HG03066 (cell line): Measurements from ENCODE around the gene ACSBG1.

ENCODE experiments used
- ATAC-seq: cut with Tn5 transposase; IDR thresholded peaks from one replicate; pipeline ENCODE4 v1.9.1; 2021; ENCODE audit warnings: low read depth; ENCODE audit not compliant: unreplicated experiment

Gene ACSBG1

DNA sequence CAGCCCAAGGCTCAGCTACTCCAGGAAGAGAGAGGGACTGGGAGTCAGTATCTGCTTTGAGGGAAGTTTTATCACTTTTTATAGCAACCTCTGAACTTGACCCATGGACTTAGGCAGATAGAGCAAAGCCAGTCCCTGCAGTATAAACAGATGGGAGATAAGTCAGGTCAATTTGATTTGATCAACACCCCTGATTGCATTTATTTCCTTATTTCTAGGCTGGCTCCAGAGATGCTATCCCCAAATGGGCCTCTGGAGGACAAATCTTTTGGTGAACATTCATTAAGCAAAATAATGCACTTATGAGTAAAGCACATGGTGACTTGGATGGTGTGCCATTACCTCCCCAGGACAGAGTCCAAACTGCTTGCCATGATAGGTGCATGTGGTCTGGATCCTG lies 94.1 kb downstream of the ACSBG1 start:
- no peak for ATAC-seq

DNA sequence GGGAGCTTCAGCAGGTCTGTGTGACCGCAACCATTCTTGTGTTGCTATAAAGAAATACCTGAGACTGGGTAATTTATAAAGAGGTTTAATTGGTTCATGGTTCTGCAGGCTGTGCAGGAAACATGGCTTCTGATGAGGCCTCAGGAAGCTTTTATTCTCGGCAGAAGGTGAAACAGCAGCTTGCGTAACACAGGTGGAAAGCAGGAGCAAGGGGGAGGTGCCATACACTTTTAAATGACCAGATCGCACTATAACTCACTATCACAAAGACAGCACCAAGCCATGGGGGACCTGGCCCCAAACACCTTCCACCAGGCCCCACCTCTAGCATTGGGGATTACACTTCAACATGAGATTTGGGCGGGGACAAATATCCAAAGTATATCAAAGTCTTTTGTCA lies 94.8 kb downstream of the ACSBG1 start:
- no peak for ATAC-seq

DNA sequence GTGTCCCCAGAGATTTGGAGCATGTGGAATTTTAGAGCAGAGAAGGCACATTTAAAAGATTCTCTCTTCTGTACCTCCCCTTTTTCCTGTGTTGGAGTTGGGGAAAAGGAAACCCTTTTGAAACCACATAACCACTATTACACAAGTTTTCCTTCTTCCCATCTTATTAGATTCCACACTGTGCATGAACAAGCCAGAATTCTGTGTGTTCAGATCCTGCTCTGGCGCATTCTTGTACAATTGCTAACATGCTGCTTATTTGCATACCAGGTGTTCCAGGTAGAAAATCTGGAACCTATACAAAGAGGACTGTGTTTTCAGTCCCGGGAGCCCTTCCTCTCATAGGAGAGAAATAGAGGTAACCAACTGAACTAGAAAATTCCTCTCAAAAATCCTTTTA lies 100.6 kb downstream of the ACSBG1 start:
- no peak for ATAC-seq

DNA sequence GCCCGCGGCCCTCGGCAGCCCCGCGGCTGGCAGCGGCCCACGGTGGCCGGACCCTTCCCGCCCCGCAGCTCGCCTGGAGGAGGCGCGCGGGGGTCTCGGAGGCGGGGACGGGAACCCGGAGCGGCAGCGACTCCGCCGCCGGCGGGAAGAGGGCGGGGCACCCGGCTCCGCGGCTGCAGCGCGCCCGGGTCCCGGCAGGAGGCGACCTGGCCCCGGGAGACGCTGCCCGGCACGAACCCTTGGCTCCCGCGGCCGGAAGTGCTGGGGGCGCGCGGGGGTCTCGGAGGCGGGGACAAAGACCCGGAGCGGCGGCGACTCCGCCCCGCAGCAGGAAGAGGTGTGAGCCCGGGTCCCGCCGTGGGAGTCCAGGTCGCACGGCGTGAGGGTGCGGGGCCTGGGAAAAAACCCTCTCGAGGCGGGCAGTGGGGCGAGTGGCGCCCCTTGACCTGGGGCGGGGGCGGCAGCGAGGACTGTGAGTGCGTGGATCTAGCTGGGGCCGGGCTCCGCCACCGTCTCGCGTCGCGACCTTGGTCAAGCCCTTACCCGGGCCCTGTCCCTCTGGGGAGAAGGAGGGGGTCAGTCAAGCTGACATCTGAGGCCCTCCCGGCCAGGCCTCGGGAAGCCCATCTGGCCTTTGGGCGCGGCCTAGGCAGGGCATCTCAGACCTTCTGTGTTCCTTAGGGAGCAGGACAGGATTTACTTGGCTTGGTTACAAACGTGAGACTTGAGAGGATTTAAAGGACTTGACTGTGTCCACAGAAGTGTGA lies 102.9 kb downstream of the ACSBG1 start, which contains the start of gene CIB2:
Gene CIB2 (minus strand): TSS at position 151 of the 767 bp plus-strand sequence. CDS start 230 bp downstream, outside the sequence.
- ATAC-seq: peak; percentile 82

DNA sequence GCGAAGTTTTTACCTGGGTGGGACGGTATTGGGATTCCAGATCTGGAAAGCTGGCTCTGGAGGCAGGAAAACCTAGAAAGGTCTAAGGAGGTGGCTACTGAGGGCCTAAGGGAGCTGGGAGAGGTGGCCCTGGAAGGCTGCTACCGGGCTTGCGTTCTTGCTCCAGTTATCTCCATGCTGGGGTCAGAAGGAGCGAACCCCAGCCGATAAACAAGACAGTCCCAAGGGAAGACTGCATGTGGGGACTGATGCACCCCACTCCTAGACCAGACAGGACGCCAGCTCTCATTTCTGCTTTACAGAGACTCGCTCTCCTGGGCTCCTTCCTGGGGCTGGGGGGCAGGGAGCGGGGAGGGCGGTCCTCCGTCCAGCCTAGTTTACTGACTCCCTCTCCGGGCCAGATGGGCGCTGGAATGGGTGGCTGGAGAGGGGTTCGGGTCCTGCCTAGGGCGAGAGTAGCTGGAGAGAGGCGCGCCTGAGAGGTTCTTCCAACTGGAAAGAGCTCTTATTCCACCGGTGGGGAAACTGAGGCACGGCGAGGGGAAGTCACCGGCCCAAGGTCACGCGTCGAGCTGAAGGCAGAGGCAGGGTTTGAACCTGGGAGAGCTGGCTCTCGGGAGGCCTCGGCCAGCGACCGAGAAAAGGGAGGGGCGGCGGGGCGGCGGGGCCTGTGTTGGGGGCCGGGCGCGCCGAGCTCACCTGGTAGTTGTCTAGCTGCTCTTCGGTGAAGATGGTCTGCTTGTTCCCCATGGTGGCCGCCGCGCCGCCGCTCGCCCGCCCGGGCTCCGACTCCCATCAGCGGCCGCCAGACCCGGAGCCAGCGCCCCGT lies 103.7 kb downstream of the ACSBG1 start:
- ATAC-seq: peak; percentile 34

DNA sequence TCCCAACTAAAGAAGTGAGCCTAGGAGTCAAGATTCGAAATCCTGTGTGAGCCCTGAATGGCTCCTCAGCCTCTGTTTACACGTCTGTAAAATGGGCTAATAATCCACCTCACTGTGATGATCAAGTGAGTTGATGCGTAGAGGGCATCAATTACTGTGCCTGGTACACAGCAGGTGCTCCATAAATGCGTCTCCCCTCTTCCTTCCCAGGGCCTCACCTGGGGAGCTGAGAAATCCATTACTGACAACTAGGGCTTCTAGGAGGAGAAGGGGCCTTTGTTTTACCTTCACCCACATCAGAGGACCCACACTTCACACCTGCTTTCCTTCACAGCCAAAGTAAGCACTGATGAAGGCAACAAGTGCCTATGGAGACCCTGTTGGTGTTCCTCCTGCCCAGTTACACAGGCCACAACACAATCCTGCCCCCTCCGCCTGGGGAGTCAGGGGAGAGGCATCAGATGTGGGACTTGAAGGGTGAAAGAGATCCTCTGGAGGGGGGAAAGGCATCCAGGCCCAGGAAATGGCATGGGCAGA lies 104.5 kb downstream of the ACSBG1 start:
- no peak for ATAC-seq

DNA sequence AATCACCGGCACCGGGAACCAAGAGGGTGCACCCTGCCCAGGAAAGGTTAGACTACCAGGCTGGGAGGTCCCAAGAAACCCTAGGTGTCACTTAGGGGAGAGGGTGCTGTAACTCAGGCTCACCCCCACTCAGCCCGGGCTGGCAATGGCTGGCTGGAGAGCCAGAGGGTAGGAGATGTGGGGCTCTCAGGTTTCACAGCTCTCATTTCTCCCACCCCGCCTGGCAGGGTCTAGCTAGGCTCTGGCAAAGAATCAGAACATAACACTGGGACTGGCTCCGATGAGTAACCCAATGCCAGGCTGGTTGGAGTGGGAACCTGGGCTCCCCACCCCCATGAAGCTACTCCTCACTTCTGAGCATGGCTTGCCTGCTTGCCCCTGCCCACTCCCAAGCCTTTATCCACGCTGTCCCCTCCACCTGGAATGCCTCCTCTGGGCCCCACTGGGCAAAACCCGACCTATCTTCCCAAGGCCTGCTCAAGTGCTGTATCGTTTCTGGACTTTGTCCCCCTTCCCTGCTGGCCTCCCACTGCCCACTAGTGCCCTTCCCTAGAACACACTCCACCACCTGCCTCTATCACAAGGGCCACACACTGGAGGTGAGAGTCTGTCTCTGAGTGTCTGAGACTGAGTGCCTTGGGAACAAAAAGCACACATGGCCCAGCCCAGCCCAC lies 105.2 kb downstream of the ACSBG1 start:
- no peak for ATAC-seq

DNA sequence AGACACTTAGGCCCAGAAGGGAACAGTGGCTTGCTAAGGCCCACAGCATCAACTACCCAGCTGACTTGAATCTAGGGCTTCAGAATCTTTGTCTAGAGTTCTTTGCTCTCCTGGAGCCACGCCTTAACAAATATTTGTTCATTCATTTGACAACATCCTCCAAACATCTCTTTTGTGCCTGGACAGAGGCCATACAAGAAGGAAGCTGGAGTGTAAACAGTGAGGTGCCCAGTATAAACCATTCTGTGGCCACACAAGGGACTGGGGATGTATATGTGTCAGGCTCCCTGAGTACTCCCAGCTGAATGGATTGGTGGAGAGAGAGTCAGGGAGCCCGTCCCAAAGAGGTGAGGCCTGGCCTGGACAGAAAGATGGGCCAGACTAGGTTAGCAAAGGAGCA lies 106.5 kb downstream of the ACSBG1 start:
- ATAC-seq: no peak

DNA sequence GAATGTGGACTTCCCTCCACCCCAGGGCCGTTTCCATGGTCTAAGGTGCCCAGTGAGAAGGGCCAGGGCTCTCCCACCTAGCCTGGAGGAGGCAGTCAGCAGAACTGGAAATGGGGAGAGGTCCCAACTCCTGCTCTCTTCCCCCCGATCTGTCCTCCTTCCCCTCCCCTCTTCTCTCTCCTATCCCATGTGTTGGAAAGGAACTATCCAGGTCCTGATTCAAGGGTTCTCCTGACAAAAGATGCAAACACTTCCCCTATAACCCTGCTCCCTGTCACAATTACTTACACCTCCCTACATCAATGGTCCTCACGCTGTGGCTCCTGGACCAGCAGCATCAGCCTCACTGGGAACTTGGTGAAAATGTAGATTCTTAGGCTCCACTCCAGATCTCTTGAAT lies 109.1 kb downstream of the ACSBG1 start:
- no peak for ATAC-seq

DNA sequence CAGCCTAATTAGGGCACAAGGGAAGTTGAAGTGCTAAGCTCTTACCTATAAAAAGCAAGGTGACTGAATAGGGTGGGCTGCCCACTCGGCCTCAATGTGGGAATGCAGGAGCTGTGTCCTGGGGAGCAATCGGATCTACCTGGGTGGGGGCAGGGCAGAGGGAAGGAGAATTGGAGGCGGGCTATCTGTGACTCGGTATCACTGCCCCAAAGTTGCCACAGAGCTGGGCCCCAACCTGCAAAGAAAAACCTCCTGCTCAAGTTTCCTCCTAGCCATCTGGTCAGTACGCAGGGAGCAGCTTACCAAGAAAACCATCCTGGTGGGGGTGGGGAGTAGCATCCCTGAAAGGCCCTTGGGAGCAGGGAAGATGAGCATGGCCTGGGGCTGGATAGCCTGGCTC lies 113.8 kb downstream of the ACSBG1 start:
- no peak for ATAC-seq
